ENCODE data around the gene RHEBL1. TPM values are rescaled to one million over a fixed set of nuclear protein-coding genes. Genes with fewer than 3 reads are reported as not detected.

Gene RHEBL1
- total and polyA plus RNA-seq, 2 of the 8 experiments (the other 6 are each of a cell fraction or from before 2014, with no cell fraction given) = 7.5 to 9.4 TPM

DNA sequence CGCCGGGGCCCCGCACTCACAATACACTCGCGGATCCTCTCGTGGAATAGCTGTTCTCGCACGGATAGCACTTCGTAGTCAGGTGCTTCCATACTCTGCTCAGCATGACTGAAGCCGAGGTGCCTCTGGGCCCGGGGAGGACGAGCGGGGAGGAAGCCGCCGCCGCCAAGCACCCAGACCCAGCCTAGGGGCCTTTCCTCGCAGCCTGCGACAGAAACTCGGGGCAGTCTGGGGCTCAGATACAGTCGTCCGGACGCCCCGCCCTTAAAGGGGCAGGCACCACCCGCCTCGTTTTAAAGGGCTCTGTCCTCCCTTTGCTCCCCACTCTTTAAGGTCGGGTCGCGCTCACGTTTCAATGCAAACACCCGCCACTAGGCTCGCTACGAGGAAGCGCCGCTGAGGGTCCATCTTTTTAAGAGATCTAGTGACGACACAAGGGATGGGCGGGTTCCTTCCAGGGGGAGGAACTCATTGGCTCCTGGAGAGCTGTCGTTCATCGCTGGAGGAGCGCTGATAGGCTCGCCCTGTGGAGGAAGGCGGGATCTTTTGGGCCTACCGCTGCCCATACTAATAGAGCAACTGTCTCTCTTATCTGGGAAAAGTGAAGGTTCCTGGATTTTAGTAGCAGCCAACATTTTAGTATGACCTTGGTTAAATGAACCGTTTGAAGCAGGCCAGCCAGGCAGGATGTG, 40.8 kb upstream of the RHEBL1 start, which contains the start of gene LMBR1L:
TSS of gene LMBR1L (minus strand) at position 384 of the 692 bp plus-strand sequence. CDS start at position 92, 292 bp downstream.
- Histone ChIP-seq H3K79me2 (ENCODE audit: control insufficient read depth in 1 of 2, insufficient read depth in 2 of 2, low read length in 2 of 2) (peaks cover 0 to 20% of the 10 kb centered on the region in 2 experiments; a peak in 2 of 4 replicates), H3K36me3 (ENCODE audit: control insufficient read depth in 2 of 4, insufficient read depth in 4 of 4, low read length in 3 of 4) (no peaks in the 10 kb centered on the region), H4K5ac (ENCODE audit: insufficient read length, low read depth, low read length) (peak within 1 kb of the TSS; percentile 57), H3K14ac (ENCODE audit: insufficient read length) (no peak within 1 kb of the TSS), H2BK120ac (replicated peaks; ENCODE audit: low read depth, low read length) (no peak within 1 kb of the TSS), H3K9me3 (ENCODE audit: insufficient read depth in 2 of 2, low read depth in 1 of 2, low read length in 1 of 2) (no peaks in the 10 kb centered on the region), H3K18ac (ENCODE audit: extremely low read depth, low read length) (peak within 1 kb of the TSS; percentile 53), H2BK12ac (ENCODE audit: low read depth, low read length) (no peak within 1 kb of the TSS), H2BK5ac (ENCODE audit: low read depth, low read length) (peak within 1 kb of the TSS; percentile 79; the same call in 1 of the 2 replicates), H2AFZ (ENCODE audit: low read length) (peak within 1 kb of the TSS; percentile 89; the same call in 1 of the 2 replicates), H3K79me1 (ENCODE audit: low read depth, low read length) (peaks cover 14% of the 10 kb centered on the region; the same call in 1 of the 2 replicates), H4K8ac (ENCODE audit: extremely low read depth, insufficient read depth, low read length) (peak within 1 kb of the TSS; percentile 82; the same call in 1 of the 2 replicates), H3K56ac (replicated peaks; ENCODE audit: insufficient read length, low read depth, low read length) (peak within 1 kb of the TSS; percentile 49), H2BK20ac (ENCODE audit: low read length) (no peak within 1 kb of the TSS), H3K23me2 (ENCODE audit: low read depth, low read length) (peaks cover 9% of the 10 kb centered on the region; the same call in 1 of the 2 replicates), H4K20me1 (replicated peaks in 1 of 2; ENCODE audit: control insufficient read depth in 1 of 2, insufficient read depth in 2 of 2, low read length in 2 of 2) (peaks cover 3 to 16% of the 10 kb centered on the region in 2 experiments), H3K27me3 (replicated peaks in 1 of 4; ENCODE audit: control insufficient read depth in 3 of 4, extremely low read depth in 1 of 4, insufficient read depth in 3 of 4, low read length in 3 of 4) (no peaks in the 10 kb centered on the region), H3K4ac (replicated peaks; ENCODE audit: insufficient read length, low read depth, low read length) (no peak within 1 kb of the TSS), H3K23ac (ENCODE audit: insufficient read length) (no peak within 1 kb of the TSS), H3K27ac (ENCODE audit: low read depth, low read length) (peak within 1 kb of the TSS; percentile 55; the same call in 1 of the 2 replicates), H3K4me2 (ENCODE audit: insufficient read depth in 1 of 2, low read depth in 2 of 2, low read length in 2 of 2) (peak within 1 kb of the TSS; percentile 66 to 77), H4K91ac (replicated peaks; ENCODE audit: insufficient read length, low read length) (peak within 1 kb of the TSS; percentile 72), H3K4me3 (ENCODE audit: extremely low read depth in 1 of 4, insufficient read depth in 2 of 4, low read depth in 3 of 4, low read length in 4 of 4) (peak within 1 kb of the TSS; percentile 74 to 99 (median 92)), H3K9ac (replicated peaks in 1 of 4; ENCODE audit: extremely low read depth in 1 of 4, low read depth in 3 of 4, low read length in 3 of 4) (peak within 1 kb of the TSS; percentile 54 to 78 (median 74)), H2BK15ac (ENCODE audit: low read length) (no peak within 1 kb of the TSS), H3K4me1 (replicated peaks in 1 of 4; ENCODE audit: control insufficient read depth in 3 of 4, insufficient read depth in 4 of 4, low read length in 3 of 4) (peaks cover 0 to 10% (median 2%) of the 10 kb centered on the region in 4 experiments; a peak in 3 of 7 replicates), H2AK5ac (ENCODE audit: low read depth, low read length) (no peak within 1 kb of the TSS)
- peak; percentile 90 to 93 for DNase-seq (ENCODE audit: low read depth in 1 of 2, low spot score in 2 of 2)
- FAIRE-seq = peak; percentile 66
- ChIA-PET CTCF (ENCODE audit: partially characterized antibody) (interaction anchor here (0.7 to 16.2 kb wide), 9 partner anchors 10 to 238 kb away, joined by 3 to 235 read pairs (median 18); partner anchors contain the start of genes DHH, RHEBL1 and TUBA1B), POLR2A (ENCODE audit: partially characterized antibody) (interaction anchor here (0.6 to 4.4 kb wide), 13 partner anchors 10 to 154 kb away, joined by 3 to 51 read pairs (median 5); partner anchors contain the start of genes DHH, KMT2D, TUBA1A and TUBA1B)
- 2% methylated on average over 40 of the region's 43 CpGs; no CpG with 5 or more reads in 1 of the 2 experiments for WGBS, 2 experiments (ENCODE audit: extremely low coverage in 1 of 2, insufficient coverage in 1 of 2, insufficient read length in 1 of 2, insufficient replicate concordance in 2 of 2, low coverage in 1 of 2, low lambda C conversion rate in 2 of 2, missing lambda C conversion rate in 1 of 2)
- TF ChIP-seq JUND (IDR thresholded peaks at IDR 0.05; ENCODE audit: low read length) = no peak
- TF ChIP-seq GABPA (IDR thresholded peaks at IDR 0.05; ENCODE audit: borderline replicate concordance, insufficient read depth, low read length) = no peak
- TF ChIP-seq, protein P1, sequence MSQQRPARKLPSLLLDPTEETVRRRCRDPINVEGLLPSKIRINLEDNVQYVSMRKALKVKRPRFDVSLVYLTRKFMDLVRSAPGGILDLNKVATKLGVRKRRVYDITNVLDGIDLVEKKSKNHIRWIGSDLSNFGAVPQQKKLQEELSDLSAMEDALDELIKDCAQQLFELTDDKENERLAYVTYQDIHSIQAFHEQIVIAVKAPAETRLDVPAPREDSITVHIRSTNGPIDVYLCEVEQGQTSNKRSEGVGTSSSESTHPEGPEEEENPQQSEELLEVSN (IDR thresholded peaks at IDR 0.05) = no peak
- TF ChIP-seq SRF (IDR thresholded peaks at IDR 0.05; ENCODE audit: low read depth, low read length) = no peak
- no peak for TF ChIP-seq NRF1 (IDR thresholded peaks at IDR 0.05; ENCODE audit: low read depth, low read length)
- TF ChIP-seq JUN (IDR thresholded peaks at IDR 0.05; ENCODE audit: low read depth, low read length) = no peak
- TF ChIP-seq SIRT6 (IDR thresholded peaks at IDR 0.05; ENCODE audit: low read length) = no peak
- TF ChIP-seq CHD2 (IDR thresholded peaks at IDR 0.05; ENCODE audit: low read length) = peak; percentile 87
- peak; percentile 71 for TF ChIP-seq TBP (IDR thresholded peaks at IDR 0.05; ENCODE audit: low read depth, low read length)
- peak; percentile 41 for TF ChIP-seq PHF8 (conservative IDR thresholded peaks at IDR 0.05; ENCODE audit: low read depth, low read length)

Measured in H1 (cell line).